ENCODE results near the gene TBXAS1. TPM values are rescaled to one million over a fixed set of nuclear protein-coding genes. Genes with fewer than 3 reads are reported as not detected.
"Not testable (repeated sequence)": the region's sequence is repeated elsewhere in the genome, so short reads cannot be mapped to it uniquely, and the experiment has no call there.

The TBXAS1 gene
- total and polyA plus RNA-seq, 5 experiments from 2014 or later: 0.41 to 2.7 (median 1.1) TPM

GRCh38 chr7:139898483-139898882 lies 69.4 kb downstream of the TBXAS1 start:
- no peak overlapping the region for H3K27ac Mint-ChIP-seq
- POLR2A ChIA-PET: no interaction called here
- no peak overlapping the region for H3K4me3 Mint-ChIP-seq
- DNase-seq (no peak), ATAC-seq (no peak)
- H3K4me1 Mint-ChIP-seq: peaks cover 0 to 36% (median 0%) of the 10 kb centered on the region in 4 donors
- peaks cover 0 to 16% (median 12%) of the 10 kb centered on the region in 9 donors for H3K9me3 Mint-ChIP-seq
- peaks cover 0 to 6% (median 0%) of the 10 kb centered on the region in 3 donors for H3K36me3 Mint-ChIP-seq
- H3K27me3 Mint-ChIP-seq: peaks cover 0 to 13% (median 3%) of the 10 kb centered on the region in 5 donors

GRCh38 chr7:139899328-139899955 lies 70.4 kb downstream of the TBXAS1 start:
- peaks cover 0 to 6% (median under 1%) of the 10 kb centered on the region in 3 donors for H3K36me3 Mint-ChIP-seq
- H3K4me3 Mint-ChIP-seq: no peak overlapping the region
- no peak for ATAC-seq
- POLR2A ChIA-PET: no interaction called here
- H3K4me1 Mint-ChIP-seq: peaks cover 0 to 32% (median 0%) of the 10 kb centered on the region in 4 donors
- no peak for DNase-seq
- H3K9me3 Mint-ChIP-seq: peaks cover 0 to 25% (median 17%) of the 10 kb centered on the region in 9 donors
- H3K27me3 Mint-ChIP-seq: peaks cover 0 to 13% (median 3%) of the 10 kb centered on the region in 5 donors
- H3K27ac Mint-ChIP-seq: no peak overlapping the region

- peaks cover 0 to 33% (median 0%) of the 10 kb centered on the region in 4 donors for H3K4me1 Mint-ChIP-seq
- no peak overlapping the region for H3K27ac Mint-ChIP-seq
- peaks cover 0 to 29% (median 18%) of the 10 kb centered on the region in 9 donors for H3K9me3 Mint-ChIP-seq
- DNase-seq (no peak), ATAC-seq (no peak)
- POLR2A ChIA-PET: interaction anchor here (0.6 kb wide), 1 partner anchor 782 kb away, joined by 8 read pairs; no protein-coding TSS in a partner anchor
- H3K36me3 Mint-ChIP-seq: peaks cover 0 to 6% (median 4%) of the 10 kb centered on the region in 3 donors
- peaks cover 0 to 4% (median 0%) of the 10 kb centered on the region in 5 donors for H3K27me3 Mint-ChIP-seq
- H3K4me3 Mint-ChIP-seq: no peak overlapping the region
Observed at GRCh38 chr7:139900326-139900725, 71.3 kb downstream of the TBXAS1 start.

- Mint-ChIP-seq H3K36me3 (peaks cover 0 to 6% (median 4%) of the 10 kb centered on the region in 3 donors), H3K4me1 (peaks cover 0 to 31% (median 0%) of the 10 kb centered on the region in 4 donors), H3K27me3 (peaks cover 0 to 3% (median 0%) of the 10 kb centered on the region in 5 donors), H3K9me3 (peaks cover 0 to 29% (median 18%) of the 10 kb centered on the region in 9 donors), H3K4me3 (no peak overlapping the region), H3K27ac (no peak overlapping the region)
- ATAC-seq: no peak
- POLR2A ChIA-PET: interaction anchor here (0.6 kb wide), 1 partner anchor 781 kb away, joined by 8 read pairs; no protein-coding TSS in a partner anchor
- no peak for DNase-seq
Observed at GRCh38 chr7:139901056-139901795, 72.2 kb downstream of the TBXAS1 start.

- Mint-ChIP-seq H3K9me3 (peaks cover 0 to 33% (median 21%) of the 10 kb centered on the region in 9 donors), H3K27me3 (peaks cover 0 to 1% (median 0%) of the 10 kb centered on the region in 5 donors), H3K4me3 (no peak overlapping the region), H3K36me3 (peaks cover 0 to 11% (median 6%) of the 10 kb centered on the region in 3 donors), H3K4me1 (peaks cover 0 to 31% (median 0%) of the 10 kb centered on the region in 4 donors), H3K27ac (no peak overlapping the region)
- DNase-seq: no peak
- POLR2A ChIA-PET: no interaction called here
- ATAC-seq: no peak
Observed at GRCh38 chr7:139901901-139902300, 72.8 kb downstream of the TBXAS1 start.

- POLR2A ChIA-PET: no interaction called here
- DNase-seq (no peak), ATAC-seq (no peak)
- H3K4me3 Mint-ChIP-seq: no peak overlapping the region
- H3K36me3 Mint-ChIP-seq: peaks cover 0 to 11% (median 6%) of the 10 kb centered on the region in 3 donors
- H3K27ac Mint-ChIP-seq: no peak overlapping the region
- peaks cover 0 to 31% (median 0%) of the 10 kb centered on the region in 4 donors for H3K4me1 Mint-ChIP-seq
- H3K9me3 Mint-ChIP-seq: peaks cover 0 to 34% (median 23%) of the 10 kb centered on the region in 9 donors
- no peaks in the 10 kb centered on the region for H3K27me3 Mint-ChIP-seq
Observed at GRCh38 chr7:139902436-139903102, 73.5 kb downstream of the TBXAS1 start.

- H3K4me1 Mint-ChIP-seq: peaks cover 0 to 34% (median 2%) of the 10 kb centered on the region in 4 donors
- not testable (repeated sequence) for ATAC-seq
Observed at GRCh38 chr7:139903103-139903477, 74.0 kb downstream of the TBXAS1 start.

GRCh38 chr7:139906879-139907278 lies 77.8 kb downstream of the TBXAS1 start:
- H3K27ac Mint-ChIP-seq: no peak overlapping the region
- H3K4me3 Mint-ChIP-seq: no peak overlapping the region
- peaks cover 0 to 30% (median 3%) of the 10 kb centered on the region in 4 donors for H3K4me1 Mint-ChIP-seq
- H3K9me3 Mint-ChIP-seq: peaks cover 0 to 33% (median 25%) of the 10 kb centered on the region in 9 donors
- DNase-seq: no peak
- H3K36me3 Mint-ChIP-seq: peaks cover 0 to 11% (median 10%) of the 10 kb centered on the region in 3 donors
- POLR2A ChIA-PET: no interaction called here
- H3K27me3 Mint-ChIP-seq: no peaks in the 10 kb centered on the region
- ATAC-seq: no peak

More at GRCh38 chr7:139903103-139903477, 74.0 kb downstream of the TBXAS1 start:
- POLR2A ChIA-PET, H3K27me3 Mint-ChIP-seq, DNase-seq, H3K4me3 Mint-ChIP-seq, H3K27ac Mint-ChIP-seq: not testable (repeated sequence)
- peaks cover 0 to 11% (median 9%) of the 10 kb centered on the region in 3 donors for H3K36me3 Mint-ChIP-seq
- H3K9me3 Mint-ChIP-seq: peaks cover 0 to 34% (median 25%) of the 10 kb centered on the region in 9 donors

- POLR2A ChIA-PET: no interaction called here
- peaks cover 0 to 11% (median 4%) of the 10 kb centered on the region in 3 donors for H3K36me3 Mint-ChIP-seq
- no peak for DNase-seq
- no peaks in the 10 kb centered on the region for H3K27me3 Mint-ChIP-seq
- no peak for ATAC-seq
- no peak overlapping the region for H3K27ac Mint-ChIP-seq
- H3K9me3 Mint-ChIP-seq: peaks cover 0 to 15% (median 9%) of the 10 kb centered on the region in 9 donors
- H3K4me3 Mint-ChIP-seq: no peak overlapping the region
- peaks cover 0 to 21% (median 3%) of the 10 kb centered on the region in 4 donors for H3K4me1 Mint-ChIP-seq
Observed at GRCh38 chr7:139908792-139909191, 79.7 kb downstream of the TBXAS1 start.

- DNase-seq: no peak
- H3K36me3 Mint-ChIP-seq: peaks cover 0 to 10% (median 4%) of the 10 kb centered on the region in 3 donors
- ATAC-seq: no peak
- H3K27me3 Mint-ChIP-seq: peaks cover 0 to under 1% (median 0%) of the 10 kb centered on the region in 5 donors
- peak overlapping the region in 1 of 10 donors; percentile 45 for H3K27ac Mint-ChIP-seq
- H3K4me1 Mint-ChIP-seq: peaks cover under 1 to 20% (median 3%) of the 10 kb centered on the region in 4 donors
- no peak overlapping the region for H3K4me3 Mint-ChIP-seq
- H3K9me3 Mint-ChIP-seq: peaks cover 0 to 13% (median 8%) of the 10 kb centered on the region in 9 donors
- POLR2A ChIA-PET: no interaction called here
Observed at GRCh38 chr7:139909379-139910050, 80.5 kb downstream of the TBXAS1 start.

GRCh38 chr7:139913021-139913844 lies 84.2 kb downstream of the TBXAS1 start:
- no peak overlapping the region for H3K4me3 Mint-ChIP-seq
- no peaks in the 10 kb centered on the region for H3K36me3 Mint-ChIP-seq
- no peak overlapping the region for H3K27ac Mint-ChIP-seq
- ATAC-seq (no peak), DNase-seq (no peak)
- POLR2A ChIA-PET: no interaction called here
- H3K9me3 Mint-ChIP-seq: peaks cover 0 to under 1% (median 0%) of the 10 kb centered on the region in 9 donors
- H3K27me3 Mint-ChIP-seq: peaks cover 0 to 4% (median 0%) of the 10 kb centered on the region in 5 donors
- peaks cover 2 to 26% (median 10%) of the 10 kb centered on the region in 4 donors for H3K4me1 Mint-ChIP-seq
